Measurements from ENCODE around the gene TMEM43.
A peak's percentile ranks its signal among the peaks of the same experiment; 100 is the strongest.

The TMEM43 gene

GRCh38 chr3:14125193-14126016 is 553 bp downstream of the TMEM43 start (continued):
- TF ChIP-seq KLF10 (tag by site-specific recombination; IDR thresholded peaks at IDR 0.05), result peak; percentile 96

- Histone ChIP-seq H3K4me1 (ENCODE audit: control insufficient read depth, insufficient read depth, low read length) (peaks cover 4% of the 10 kb centered on the region), H3K4me3 (ENCODE audit: low read depth, low read length) (peak overlapping the region; percentile 63), H3K9me3 (ENCODE audit: control insufficient read depth, insufficient read depth, low read depth, low read length) (no peaks in the 10 kb centered on the region), H3K36me3 (ENCODE audit: control insufficient read depth in 2 of 2, insufficient read depth in 1 of 2, low read length in 2 of 2) (peaks cover 19 to 62% of the 10 kb centered on the region in 2 experiments), H3K27ac (ENCODE audit: extremely low read depth, low read depth, low read length) (peak overlapping the region; percentile 68)
- no peak for TF ChIP-seq PRDM1 (tag by site-specific recombination; IDR thresholded peaks at IDR 0.05)
- TF ChIP-seq ZNF398 (tag by site-specific recombination; IDR thresholded peaks at IDR 0.05), result peak; percentile 5; the same call in 1 of the 2 replicates
- no peak for TF ChIP-seq ZNF600 (tag by site-specific recombination; IDR thresholded peaks at IDR 0.05)
- peak; percentile 91 for TF ChIP-seq KLF1 (tag by site-specific recombination; IDR thresholded peaks at IDR 0.05)
- TF ChIP-seq FEZF1 (tag by site-specific recombination; IDR thresholded peaks at IDR 0.05), result no peak
- TF ChIP-seq ZNF692 (tag by site-specific recombination; IDR thresholded peaks at IDR 0.05), result peak; percentile 20; the same call in 1 of the 2 replicates
- peak; percentile 34; the same call in 1 of the 2 replicates for TF ChIP-seq KLF16 (tag by site-specific recombination; IDR thresholded peaks at IDR 0.05)
- no peak for TF ChIP-seq ZFP37 (tag by site-specific recombination; IDR thresholded peaks at IDR 0.05)
- no peak for TF ChIP-seq SCRT1 (tag by site-specific recombination; IDR thresholded peaks at IDR 0.05; ENCODE audit: borderline replicate concordance)
- peak; percentile 2; the same call in 1 of the 2 replicates for TF ChIP-seq WT1 (tag by site-specific recombination; IDR thresholded peaks at IDR 0.05)
- TF ChIP-seq EGR2 (tag by site-specific recombination; IDR thresholded peaks at IDR 0.05; ENCODE audit: low read depth), result peak; percentile 80
- peak; percentile 86 for TF ChIP-seq ZFHX2 (tag by site-specific recombination; conservative IDR thresholded peaks at IDR 0.05)
- CTCF ChIA-PET, result interaction anchor here (0.6 to 1.3 kb wide), 5 partner anchors 19 to 751 kb away, joined by 3 to 4 read pairs (median 3); no protein-coding TSS in a partner anchor
- POLR2A ChIA-PET, result interaction anchor here (0.7 to 2.1 kb wide), 9 partner anchors 10 to 229 kb away, joined by 3 to 32 read pairs (median 8); partner anchors contain the start of genes LSM3 and XPC
Observed at GRCh38 chr3:14126017-14126886, 1.4 kb downstream of the TMEM43 start.

GRCh38 chr3:14126887-14127505 is 2.1 kb downstream of the TMEM43 start:
- H3K36me3 ChIP-seq (ENCODE audit: control insufficient read depth in 2 of 2, insufficient read depth in 1 of 2, low read length in 2 of 2), result peaks cover 24 to 62% of the 10 kb centered on the region in 2 experiments
- H3K4me1 ChIP-seq (ENCODE audit: control insufficient read depth, insufficient read depth, low read length), result peaks cover 4% of the 10 kb centered on the region
- no peak overlapping the region for H3K27ac ChIP-seq (ENCODE audit: extremely low read depth, low read depth, low read length)
- ChIA-PET CTCF (no interaction called here), POLR2A (interaction anchor here (1.7 kb wide), 1 partner anchor 13 kb away, joined by 5 read pairs; no protein-coding TSS in a partner anchor)
- H3K9me3 ChIP-seq (ENCODE audit: control insufficient read depth, insufficient read depth, low read depth, low read length), result no peaks in the 10 kb centered on the region
- no peak overlapping the region for H3K4me3 ChIP-seq (ENCODE audit: low read depth, low read length)
- TF ChIP-seq ZNF426 (tag by site-specific recombination; IDR thresholded peaks at IDR 0.05) (no peak), ZBTB26 (tag by site-specific recombination; optimal IDR thresholded peaks at IDR 0.05) (no peak), INSM2 (tag by site-specific recombination; IDR thresholded peaks at IDR 0.05) (no peak)
